GM23338 (cell line): Measurements from ENCODE around the gene PRKAR1A. TPM values are rescaled to one million over a fixed set of nuclear protein-coding genes. Genes with fewer than 3 reads are reported as not detected.

ENCODE experiments used
- ATAC-seq: fragments of 200-7000 bp; cut with Tn5 transposase; 3 replicates; pipeline ENCODE4 v1.9.1; 2020
- DNase-seq: peaks from one replicate; pipeline ENCODE4 v3.0.0-alpha.2; 2015; ENCODE audit warnings: low spot score
- H2AFZ ChIP-seq: fragments of 200-600 bp; sonication (generic); 2 replicates; pipeline ENCODE4 v1.8.0; 2016; ENCODE audit warnings: antibody characterized with exemption, mild to moderate bottlenecking, moderate library complexity
- H3F3A ChIP-seq: fragments of 200-600 bp; sonication (generic); replicated peaks from 2 replicates; pipeline ENCODE4 v1.8.0; 2017; ENCODE audit warnings: antibody characterized with exemption, mixed run types, low read depth
- H3K27ac ChIP-seq: fragments of 200-600 bp; sonication (generic); 2 replicates; pipeline ENCODE4 v1.6.1; 2016; ENCODE audit warnings: low read depth
- H3K27me3 ChIP-seq: fragments of 200-600 bp; sonication (generic); 2 replicates; pipeline ENCODE4 v1.8.0; 2016; ENCODE audit warnings: mild to moderate bottlenecking, mixed run types, moderate library complexity; ENCODE audit not compliant: insufficient read depth
- H3K36me3 ChIP-seq: fragments of 200-600 bp; sonication (generic); 2 replicates; pipeline ENCODE4 v1.8.0; 2016; ENCODE audit warnings: mild to moderate bottlenecking; ENCODE audit not compliant: insufficient read depth
- H3K4me1 ChIP-seq: fragments of 200-600 bp; sonication (generic); 2 replicates; pipeline ENCODE4 v1.8.0; 2016; ENCODE audit warnings: mild to moderate bottlenecking, moderate library complexity; ENCODE audit not compliant: insufficient read depth
- H3K4me2 ChIP-seq: fragments of 200-600 bp; sonication (generic); 2 replicates; pipeline ENCODE4 v1.7.1; 2017; ENCODE audit warnings: mixed run types
- H3K4me3 ChIP-seq: fragments of 200-600 bp; sonication (generic); 2 replicates; pipeline ENCODE4 v1.6.1; 2016; ENCODE audit warnings: mixed run types
- H3K79me2 ChIP-seq: fragments of 200-600 bp; sonication (generic); replicated peaks from 2 replicates; pipeline ENCODE4 v1.8.0; 2017; ENCODE audit warnings: mild to moderate bottlenecking; ENCODE audit not compliant: insufficient read depth
- H3K9me2 ChIP-seq: fragments of 200-600 bp; sonication (generic); 2 replicates; pipeline ENCODE4 v1.8.0; 2017; ENCODE audit not compliant: insufficient read depth
- H4K20me1 ChIP-seq: fragments of 200-600 bp; sonication (generic); replicated peaks from 2 replicates; pipeline ENCODE4 v1.8.0; 2017; ENCODE audit warnings: mild to moderate bottlenecking; ENCODE audit not compliant: insufficient read depth
- H3K27ac Mint-ChIP-seq: 2 replicates; pipeline ENCODE4 v1.8.0; 2020; ENCODE audit warnings: inconsistent platforms, mild to moderate bottlenecking, moderate library complexity, mixed read lengths
- H3K27me3 Mint-ChIP-seq: 3 replicates; pipeline ENCODE4 v1.8.0; 2022; ENCODE audit warnings: low read depth, mild to moderate bottlenecking, moderate library complexity, mixed read lengths, inconsistent platforms; ENCODE audit not compliant: insufficient read depth, poor library complexity
- H3K36me3 Mint-ChIP-seq: 3 replicates; pipeline ENCODE4 v1.8.0; 2021; ENCODE audit warnings: low read depth, mild to moderate bottlenecking, inconsistent platforms, moderate library complexity, mixed read lengths
- H3K4me1 Mint-ChIP-seq: 3 replicates; pipeline ENCODE4 v1.8.0; 2020; ENCODE audit warnings: mild to moderate bottlenecking, inconsistent platforms, mixed read lengths
- H3K4me3 Mint-ChIP-seq: 3 replicates; pipeline ENCODE4 v1.8.0; 2021; ENCODE audit warnings: moderate library complexity, mild to moderate bottlenecking, inconsistent platforms, mixed read lengths
- H3K9me3 Mint-ChIP-seq: 3 replicates; pipeline ENCODE4 v1.8.0; 2020; ENCODE audit warnings: moderate library complexity, mild to moderate bottlenecking, inconsistent platforms, mixed read lengths
- CREB1 ChIP-seq: fragments of 250-450 bp; sonication (Bioruptor Pico); IDR thresholded peaks from 2 replicates; pipeline ENCODE4 v1.5.0; 2020; ENCODE audit warnings: low read depth, mild to moderate bottlenecking, moderate library complexity
- CTCF ChIP-seq, 2 experiments: fragments of 200-600 bp in 1 of 2; sonication (generic) in 1 of 2; conservative IDR thresholded peaks; 2 replicates each; pipeline versions ENCODE4 v1.5.1 to v1.6.1; 2016 to 2017; ENCODE audit warnings: antibody characterized with exemption in 2 of 2, low read depth in 2 of 2, mild to moderate bottlenecking in 2 of 2, moderate library complexity in 1 of 2
- JUNB ChIP-seq: IDR thresholded peaks from one replicate; pipeline ENCODE4 v1.6.1; 2016; ENCODE audit warnings: antibody characterized with exemption; ENCODE audit not compliant: unreplicated experiment
- NANOG ChIP-seq: IDR thresholded peaks from 2 replicates; pipeline ENCODE4 v1.6.1; 2016; ENCODE audit warnings: antibody characterized with exemption, borderline replicate concordance
- POLR2AphosphoS5 ChIP-seq: IDR thresholded peaks from 2 replicates; pipeline ENCODE4 v1.6.1; 2016; ENCODE audit warnings: antibody characterized with exemption, low read depth
- REST ChIP-seq: IDR thresholded peaks from one replicate; pipeline ENCODE4 v1.6.1; 2018; ENCODE audit warnings: antibody characterized with exemption; ENCODE audit not compliant: unreplicated experiment
- STAT1 ChIP-seq: IDR thresholded peaks from one replicate; pipeline ENCODE4 v1.6.1; 2016; ENCODE audit warnings: antibody characterized with exemption; ENCODE audit not compliant: unreplicated experiment
- ZNF114 ChIP-seq: fragments of 250-450 bp; sonication (Bioruptor Pico); IDR thresholded peaks from 2 replicates; pipeline ENCODE4 v1.5.0; 2020; ENCODE audit warnings: mild to moderate bottlenecking, moderate library complexity
- ZNF331 ChIP-seq: fragments of 250-450 bp; sonication (Bioruptor Pico); IDR thresholded peaks from 2 replicates; pipeline ENCODE4 v1.5.0; 2020; ENCODE audit warnings: low read depth, mild to moderate bottlenecking, moderate library complexity
- ZNF462 ChIP-seq: fragments of 250-450 bp; sonication (Bioruptor Pico); IDR thresholded peaks from 2 replicates; pipeline ENCODE4 v1.5.0; 2020; ENCODE audit warnings: mild to moderate bottlenecking, moderate library complexity
- polyA plus RNA-seq: library from polyadenylated mRNA; unstranded; fragments of >200 nt; fragmentation: Nextera tagmentation; extraction: Ambion mirVana; gene quantifications from 2 replicates; pipeline ENCODE4 v1.2.1, GENCODE V29; 2016
- total RNA-seq: library from RNA; depleted of rRNA; stranded (reverse); fragments of >200 nt; shearing (Covaris generic); gene quantifications from 2 replicates; pipeline ENCODE4 v1.2.3, GENCODE V29; 2014

Gene PRKAR1A
- total and polyA plus RNA-seq, 2 experiments from 2014 or later = 90.1 to 100 TPM

GRCh38 chr17:68544111-68544915 is 32.1 kb downstream of the PRKAR1A start:
- peaks cover 23% of the 10 kb centered on the region for H3K36me3 Mint-ChIP-seq
- peaks cover 3% of the 10 kb centered on the region for H3K27me3 Mint-ChIP-seq
- Histone ChIP-seq H3K79me2 (no peaks in the 10 kb centered on the region), H3F3A (no peaks in the 10 kb centered on the region), H3K9me2 (no peaks in the 10 kb centered on the region), H3K4me3 (no peak overlapping the region), H3K27ac (no peak overlapping the region), H2AFZ (no peak overlapping the region), H3K4me1 (no peaks in the 10 kb centered on the region), H3K27me3 (no peaks in the 10 kb centered on the region), H3K4me2 (no peak overlapping the region), H3K36me3 (no peaks in the 10 kb centered on the region), H4K20me1 (no peaks in the 10 kb centered on the region)
- H3K4me3 Mint-ChIP-seq = no peak overlapping the region
- no peaks in the 10 kb centered on the region; the same call in 2 of the 3 replicates for H3K9me3 Mint-ChIP-seq
- H3K27ac Mint-ChIP-seq = no peak overlapping the region
- H3K4me1 Mint-ChIP-seq = no peaks in the 10 kb centered on the region
- DNase-seq (no peak), ATAC-seq (no peak)
- TF ChIP-seq NANOG (no peak), ZNF462 (CRISPR knock-in tag) (no peak), ZNF114 (no peak)

GRCh38 chr17:68556551-68556950 is 44.3 kb downstream of the PRKAR1A start:
- Mint-ChIP-seq H3K9me3 (no peaks in the 10 kb centered on the region), H3K4me3 (no peak overlapping the region), H3K27ac (no peak overlapping the region), H3K36me3 (no peaks in the 10 kb centered on the region), H3K4me1 (no peaks in the 10 kb centered on the region), H3K27me3 (peaks cover 1% of the 10 kb centered on the region)
- H3K4me2 ChIP-seq = no peak overlapping the region
- H3K79me2 ChIP-seq = no peaks in the 10 kb centered on the region
- H2AFZ ChIP-seq = no peak overlapping the region
- no peaks in the 10 kb centered on the region for H3K4me1 ChIP-seq
- no peak overlapping the region for H3K4me3 ChIP-seq
- DNase-seq (no peak), ATAC-seq (no peak)
- H3K36me3 ChIP-seq = no peaks in the 10 kb centered on the region
- H4K20me1 ChIP-seq = no peaks in the 10 kb centered on the region
- no peak overlapping the region for H3K27ac ChIP-seq
- no peaks in the 10 kb centered on the region for H3F3A ChIP-seq
- 0 out of 2 replicates have a peak, but pooled peaks cover 2% of the 10 kb centered on the region for H3K9me2 ChIP-seq
- no peaks in the 10 kb centered on the region for H3K27me3 ChIP-seq
- TF ChIP-seq POLR2AphosphoS5 (no peak), REST (no peak), STAT1 (no peak), CTCF (conservative IDR thresholded peaks at IDR 0.05; ENCODE audit: low read depth in 2 of 2) (no peak), CREB1 (CRISPR knock-in tag) (no peak), NANOG (no peak), JUNB (no peak), ZNF331 (CRISPR knock-in tag) (no peak), ZNF114 (no peak)
